Panc1 (cell line): ENCODE measurements around the gene HMGN2.

Source experiments
- POLR2AphosphoS5 ChIP-seq: IDR thresholded peaks from 2 replicates; pipeline ENCODE4 v1.6.1; 2012; ENCODE audit warnings: mild to moderate bottlenecking, low read depth, low read length, moderate library complexity
- TF ChIP-seq, protein P1 (sequence below): fragments of 450-650 bp; IDR thresholded peaks from 2 replicates; pipeline ENCODE4 v1.5.1; 2017; ENCODE audit warnings: mild to moderate bottlenecking

GRCh38 chr1:26524181-26524580 lies 51.9 kb downstream of the HMGN2 start:
- TF ChIP-seq, protein P1, sequence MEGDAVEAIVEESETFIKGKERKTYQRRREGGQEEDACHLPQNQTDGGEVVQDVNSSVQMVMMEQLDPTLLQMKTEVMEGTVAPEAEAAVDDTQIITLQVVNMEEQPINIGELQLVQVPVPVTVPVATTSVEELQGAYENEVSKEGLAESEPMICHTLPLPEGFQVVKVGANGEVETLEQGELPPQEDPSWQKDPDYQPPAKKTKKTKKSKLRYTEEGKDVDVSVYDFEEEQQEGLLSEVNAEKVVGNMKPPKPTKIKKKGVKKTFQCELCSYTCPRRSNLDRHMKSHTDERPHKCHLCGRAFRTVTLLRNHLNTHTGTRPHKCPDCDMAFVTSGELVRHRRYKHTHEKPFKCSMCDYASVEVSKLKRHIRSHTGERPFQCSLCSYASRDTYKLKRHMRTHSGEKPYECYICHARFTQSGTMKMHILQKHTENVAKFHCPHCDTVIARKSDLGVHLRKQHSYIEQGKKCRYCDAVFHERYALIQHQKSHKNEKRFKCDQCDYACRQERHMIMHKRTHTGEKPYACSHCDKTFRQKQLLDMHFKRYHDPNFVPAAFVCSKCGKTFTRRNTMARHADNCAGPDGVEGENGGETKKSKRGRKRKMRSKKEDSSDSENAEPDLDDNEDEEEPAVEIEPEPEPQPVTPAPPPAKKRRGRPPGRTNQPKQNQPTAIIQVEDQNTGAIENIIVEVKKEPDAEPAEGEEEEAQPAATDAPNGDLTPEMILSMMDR: no peak
- no peak for TF ChIP-seq POLR2AphosphoS5
